Liver (tissue), 9 donors: ENCODE data around the gene AQP6. TPM values are rescaled to one million over a fixed set of nuclear protein-coding genes. Genes with fewer than 3 reads are reported as not detected.

Source experiments
- DNase-seq: peaks from one replicate; pipeline ENCODE4 v3.0.0-alpha.2; 2017; ENCODE audit warnings: low spot score
- H3K27ac ChIP-seq, 2 donors: one replicate each; pipeline ENCODE4 v1.7.0; 2013; ENCODE audit warnings: inconsistent platforms in 2 of 2, low read length in 2 of 2, control low read depth in 1 of 2, low read depth in 1 of 2, mild to moderate bottlenecking in 1 of 2
- H3K27me3 ChIP-seq, 4 donors: one replicate each; pipeline versions ENCODE4 v1.6.1 to v1.7.0; 2013; ENCODE audit warnings: low read length in 3 of 4, inconsistent platforms in 1 of 4, mild to moderate bottlenecking in 1 of 4, moderate library complexity in 1 of 4; ENCODE audit not compliant: control insufficient read depth in 4 of 4, insufficient read depth in 4 of 4
- H3K36me3 ChIP-seq, 4 donors: one replicate each; pipeline versions ENCODE4 v1.6.1 to v1.7.0; 2013; ENCODE audit warnings: low read length in 3 of 4, mild to moderate bottlenecking in 3 of 4, low read depth in 1 of 4, moderate library complexity in 1 of 4; ENCODE audit not compliant: control insufficient read depth in 4 of 4, insufficient read depth in 3 of 4
- H3K4me1 ChIP-seq, 4 donors: one replicate each; pipeline versions ENCODE4 v1.6.1 to v1.7.0; 2013; ENCODE audit warnings: low read length in 3 of 4, mild to moderate bottlenecking in 3 of 4, moderate library complexity in 1 of 4; ENCODE audit not compliant: control insufficient read depth in 4 of 4, insufficient read depth in 4 of 4
- H3K4me3 ChIP-seq, 3 donors: one replicate each; pipeline versions ENCODE4 v1.6.1 to v1.7.0; 2013; ENCODE audit warnings: low read length in 3 of 3, control low read depth in 1 of 3, low read depth in 1 of 3, mild to moderate bottlenecking in 1 of 3
- H3K9ac ChIP-seq, 2 donors: one replicate each; pipeline ENCODE4 v1.7.0; 2013; ENCODE audit warnings: low read length in 2 of 2, mild to moderate bottlenecking in 2 of 2, moderate library complexity in 2 of 2, control low read depth in 1 of 2, low read depth in 1 of 2
- H3K9me3 ChIP-seq, 4 donors: one replicate each; pipeline versions ENCODE4 v1.6.1 to v1.7.0; 2013; ENCODE audit warnings: low read length in 3 of 4; ENCODE audit not compliant: control insufficient read depth in 4 of 4
- EGR1 ChIP-seq, 2 donors: IDR thresholded peaks; 2 replicates each; pipeline ENCODE4 v1.6.1; 2016 to 2018; ENCODE audit warnings: antibody characterized with exemption in 2 of 2, low read depth in 2 of 2
- FOXA2 ChIP-seq: IDR thresholded peaks from 2 replicates; pipeline ENCODE4 v1.6.1; 2016; ENCODE audit warnings: antibody characterized with exemption
- GABPA ChIP-seq, 2 donors: IDR thresholded peaks in 1 of 2; conservative IDR thresholded peaks in 1 of 2; 2 replicates each; pipeline ENCODE4 v1.6.1; 2016; ENCODE audit warnings: antibody characterized with exemption in 2 of 2, mild to moderate bottlenecking in 1 of 2, moderate library complexity in 1 of 2
- HNF4A ChIP-seq, 2 donors: conservative IDR thresholded peaks; 2 replicates each; pipeline ENCODE4 v1.6.1; 2016; ENCODE audit warnings: antibody characterized with exemption in 2 of 2, mild to moderate bottlenecking in 2 of 2
- HNF4G ChIP-seq: IDR thresholded peaks from 2 replicates; pipeline ENCODE4 v1.6.1; 2016; ENCODE audit warnings: antibody characterized with exemption
- JUND ChIP-seq, 2 donors: IDR thresholded peaks; 2 replicates each; pipeline ENCODE4 v1.6.1; 2016; ENCODE audit warnings: antibody characterized with exemption in 2 of 2
- NR2F2 ChIP-seq: IDR thresholded peaks from 2 replicates; pipeline ENCODE4 v1.6.1; 2016; ENCODE audit warnings: antibody characterized with exemption
- RAD21 ChIP-seq, 2 donors: IDR thresholded peaks; 2 replicates each; pipeline ENCODE4 v1.6.1; 2016; ENCODE audit warnings: antibody characterized with exemption in 2 of 2, mild to moderate bottlenecking in 2 of 2
- TAF1 ChIP-seq: conservative IDR thresholded peaks from 2 replicates; pipeline ENCODE4 v1.6.1; 2016; ENCODE audit warnings: antibody characterized with exemption, mild to moderate bottlenecking
- YY1 ChIP-seq: IDR thresholded peaks from 2 replicates; pipeline ENCODE4 v1.6.1; 2016; ENCODE audit warnings: antibody characterized with exemption, mild to moderate bottlenecking
- WGBS: extraction: QIAGEN DNeasy Blood & Tissue Kit; methylation state at CpG from one replicate; pipeline ENCODE4 v1.1.7; 2013; 5-methylcytosine and 5-hydroxymethylcytosine counted together
- polyA plus RNA-seq, 2 donors: library from polyadenylated mRNA; stranded (reverse) in 1 of 2; unstranded in 1 of 2; fragments of 200-250 nt in 1 of 2; fragments of >200 nt in 1 of 2; fragmentation: Nextera tagmentation in 1 of 2; extraction: Ambion mirVana in 1 of 2; gene quantifications; one replicate each; pipeline versions ENCODE4 v1.2.1 to v1.2.3, GENCODE V29; 2013 to 2015
- total RNA-seq, 2 donors: library from RNA; depleted of rRNA; stranded (reverse); fragments of >200 nt; gene quantifications; one replicate each; pipeline ENCODE4 v1.2.3, GENCODE V29; 2014
- TF ChIP-seq, protein P1 (sequence below): IDR thresholded peaks from 2 replicates; pipeline ENCODE4 v1.6.1; 2016; ENCODE audit warnings: antibody characterized with exemption, mild to moderate bottlenecking
- TF ChIP-seq, protein P2 (sequence below): IDR thresholded peaks from 2 replicates; pipeline ENCODE4 v1.6.1; 2016; ENCODE audit warnings: antibody characterized with exemption
- TF ChIP-seq, protein P3 (sequence below): IDR thresholded peaks from 2 replicates; pipeline ENCODE4 v1.6.1; 2016; ENCODE audit warnings: antibody characterized with exemption
- TF ChIP-seq, protein P4 (sequence below): IDR thresholded peaks from 2 replicates; pipeline ENCODE4 v1.6.1; 2016; ENCODE audit warnings: antibody characterized with exemption
- TF ChIP-seq, protein P5 (sequence below): fragments of 150-350 bp; IDR thresholded peaks from 2 replicates; pipeline ENCODE4 v1.5.1; 2017; ENCODE audit warnings: improper control_type of control experiment, low read depth, low read length; ENCODE audit not compliant: missing input control
- donor health status: healthy.
- donor health status: healthy.
- donor health status: healthy.
- donor health status: healthy.
- donor health status: healthy.

The AQP6 gene
- total and polyA plus RNA-seq, 4 donors: 0.05 to 0.11 TPM; not detected in 2

DNA sequence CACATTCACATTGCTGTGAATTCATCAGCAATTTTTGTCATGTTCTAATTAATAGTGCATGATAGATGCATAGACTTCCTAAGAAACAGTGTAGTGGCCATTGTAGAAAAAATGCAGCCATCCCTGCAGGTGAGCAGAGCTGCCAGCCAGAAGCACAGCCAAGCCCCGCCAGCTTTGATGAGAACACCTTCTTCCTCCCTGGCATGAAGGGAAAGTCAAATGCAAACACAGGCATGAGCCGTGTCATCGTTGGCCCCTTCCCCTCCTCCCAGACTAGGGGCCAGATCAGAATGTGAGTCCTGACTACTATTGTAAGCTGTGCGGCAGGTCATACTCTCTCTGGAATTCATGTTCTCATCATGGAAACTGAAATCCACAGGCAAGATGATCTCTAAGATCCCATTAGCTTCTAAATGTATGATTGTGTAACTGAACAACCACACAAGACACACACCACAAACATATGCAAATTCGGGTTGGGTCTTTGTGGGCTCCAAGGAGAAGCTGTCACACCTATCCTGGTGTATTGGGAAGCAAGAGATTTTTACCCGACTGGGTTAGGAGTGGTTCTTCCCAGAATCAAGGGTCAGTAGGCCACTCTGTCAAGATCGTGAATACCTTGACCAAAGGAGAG is 25.0 kb upstream of the AQP6 start:
- TF ChIP-seq TAF1 (no peak), HNF4G (no peak), EGR1 (IDR thresholded peaks at IDR 0.05; ENCODE audit: low read depth in 2 of 2) (no peak), GABPA (IDR thresholded peaks at IDR 0.05 in 1 of 2, conservative IDR thresholded peaks at IDR 0.05 in 1 of 2) (no peak), RAD21 (IDR thresholded peaks at IDR 0.05) (no peak), FOXA2 (no peak), YY1 (no peak), JUND (IDR thresholded peaks at IDR 0.05) (no peak), NR2F2 (no peak), HNF4A (conservative IDR thresholded peaks at IDR 0.05) (no peak)
- TF ChIP-seq, protein P1, sequence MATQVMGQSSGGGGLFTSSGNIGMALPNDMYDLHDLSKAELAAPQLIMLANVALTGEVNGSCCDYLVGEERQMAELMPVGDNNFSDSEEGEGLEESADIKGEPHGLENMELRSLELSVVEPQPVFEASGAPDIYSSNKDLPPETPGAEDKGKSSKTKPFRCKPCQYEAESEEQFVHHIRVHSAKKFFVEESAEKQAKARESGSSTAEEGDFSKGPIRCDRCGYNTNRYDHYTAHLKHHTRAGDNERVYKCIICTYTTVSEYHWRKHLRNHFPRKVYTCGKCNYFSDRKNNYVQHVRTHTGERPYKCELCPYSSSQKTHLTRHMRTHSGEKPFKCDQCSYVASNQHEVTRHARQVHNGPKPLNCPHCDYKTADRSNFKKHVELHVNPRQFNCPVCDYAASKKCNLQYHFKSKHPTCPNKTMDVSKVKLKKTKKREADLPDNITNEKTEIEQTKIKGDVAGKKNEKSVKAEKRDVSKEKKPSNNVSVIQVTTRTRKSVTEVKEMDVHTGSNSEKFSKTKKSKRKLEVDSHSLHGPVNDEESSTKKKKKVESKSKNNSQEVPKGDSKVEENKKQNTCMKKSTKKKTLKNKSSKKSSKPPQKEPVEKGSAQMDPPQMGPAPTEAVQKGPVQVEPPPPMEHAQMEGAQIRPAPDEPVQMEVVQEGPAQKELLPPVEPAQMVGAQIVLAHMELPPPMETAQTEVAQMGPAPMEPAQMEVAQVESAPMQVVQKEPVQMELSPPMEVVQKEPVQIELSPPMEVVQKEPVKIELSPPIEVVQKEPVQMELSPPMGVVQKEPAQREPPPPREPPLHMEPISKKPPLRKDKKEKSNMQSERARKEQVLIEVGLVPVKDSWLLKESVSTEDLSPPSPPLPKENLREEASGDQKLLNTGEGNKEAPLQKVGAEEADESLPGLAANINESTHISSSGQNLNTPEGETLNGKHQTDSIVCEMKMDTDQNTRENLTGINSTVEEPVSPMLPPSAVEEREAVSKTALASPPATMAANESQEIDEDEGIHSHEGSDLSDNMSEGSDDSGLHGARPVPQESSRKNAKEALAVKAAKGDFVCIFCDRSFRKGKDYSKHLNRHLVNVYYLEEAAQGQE: no peak
- TF ChIP-seq, protein P2, sequence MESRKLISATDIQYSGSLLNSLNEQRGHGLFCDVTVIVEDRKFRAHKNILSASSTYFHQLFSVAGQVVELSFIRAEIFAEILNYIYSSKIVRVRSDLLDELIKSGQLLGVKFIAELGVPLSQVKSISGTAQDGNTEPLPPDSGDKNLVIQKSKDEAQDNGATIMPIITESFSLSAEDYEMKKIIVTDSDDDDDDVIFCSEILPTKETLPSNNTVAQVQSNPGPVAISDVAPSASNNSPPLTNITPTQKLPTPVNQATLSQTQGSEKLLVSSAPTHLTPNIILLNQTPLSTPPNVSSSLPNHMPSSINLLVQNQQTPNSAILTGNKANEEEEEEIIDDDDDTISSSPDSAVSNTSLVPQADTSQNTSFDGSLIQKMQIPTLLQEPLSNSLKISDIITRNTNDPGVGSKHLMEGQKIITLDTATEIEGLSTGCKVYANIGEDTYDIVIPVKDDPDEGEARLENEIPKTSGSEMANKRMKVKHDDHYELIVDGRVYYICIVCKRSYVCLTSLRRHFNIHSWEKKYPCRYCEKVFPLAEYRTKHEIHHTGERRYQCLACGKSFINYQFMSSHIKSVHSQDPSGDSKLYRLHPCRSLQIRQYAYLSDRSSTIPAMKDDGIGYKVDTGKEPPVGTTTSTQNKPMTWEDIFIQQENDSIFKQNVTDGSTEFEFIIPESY: no peak
- TF ChIP-seq, protein P3, sequence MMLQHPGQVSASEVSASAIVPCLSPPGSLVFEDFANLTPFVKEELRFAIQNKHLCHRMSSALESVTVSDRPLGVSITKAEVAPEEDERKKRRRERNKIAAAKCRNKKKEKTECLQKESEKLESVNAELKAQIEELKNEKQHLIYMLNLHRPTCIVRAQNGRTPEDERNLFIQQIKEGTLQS: no peak
- TF ChIP-seq, protein P4, sequence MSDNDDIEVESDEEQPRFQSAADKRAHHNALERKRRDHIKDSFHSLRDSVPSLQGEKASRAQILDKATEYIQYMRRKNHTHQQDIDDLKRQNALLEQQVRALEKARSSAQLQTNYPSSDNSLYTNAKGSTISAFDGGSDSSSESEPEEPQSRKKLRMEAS: no peak
- TF ChIP-seq, protein P5, sequence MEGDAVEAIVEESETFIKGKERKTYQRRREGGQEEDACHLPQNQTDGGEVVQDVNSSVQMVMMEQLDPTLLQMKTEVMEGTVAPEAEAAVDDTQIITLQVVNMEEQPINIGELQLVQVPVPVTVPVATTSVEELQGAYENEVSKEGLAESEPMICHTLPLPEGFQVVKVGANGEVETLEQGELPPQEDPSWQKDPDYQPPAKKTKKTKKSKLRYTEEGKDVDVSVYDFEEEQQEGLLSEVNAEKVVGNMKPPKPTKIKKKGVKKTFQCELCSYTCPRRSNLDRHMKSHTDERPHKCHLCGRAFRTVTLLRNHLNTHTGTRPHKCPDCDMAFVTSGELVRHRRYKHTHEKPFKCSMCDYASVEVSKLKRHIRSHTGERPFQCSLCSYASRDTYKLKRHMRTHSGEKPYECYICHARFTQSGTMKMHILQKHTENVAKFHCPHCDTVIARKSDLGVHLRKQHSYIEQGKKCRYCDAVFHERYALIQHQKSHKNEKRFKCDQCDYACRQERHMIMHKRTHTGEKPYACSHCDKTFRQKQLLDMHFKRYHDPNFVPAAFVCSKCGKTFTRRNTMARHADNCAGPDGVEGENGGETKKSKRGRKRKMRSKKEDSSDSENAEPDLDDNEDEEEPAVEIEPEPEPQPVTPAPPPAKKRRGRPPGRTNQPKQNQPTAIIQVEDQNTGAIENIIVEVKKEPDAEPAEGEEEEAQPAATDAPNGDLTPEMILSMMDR: no peak
- Histone ChIP-seq H3K27ac (no peak overlapping the region), H3K4me1 (peaks cover 0 to 8% (median 4%) of the 10 kb centered on the region in 4 donors), H3K9me3 (no peaks in the 10 kb centered on the region), H3K9ac (no peak overlapping the region), H3K27me3 (no peaks in the 10 kb centered on the region), H3K36me3 (no peaks in the 10 kb centered on the region), H3K4me3 (no peak overlapping the region)
- 85% methylated on average over 7 of the region's 7 CpGs for WGBS
- DNase-seq: no peak
